SH-SY5Y (cell line): ENCODE data around the gene RARRES2.

ENCODE experiments used
- GATA2 ChIP-seq: IDR thresholded peaks from 2 replicates; pipeline ENCODE4 v1.6.1; 2011; ENCODE audit warnings: mild to moderate bottlenecking, low read depth, low read length
- GATA3 ChIP-seq: IDR thresholded peaks from 2 replicates; pipeline ENCODE4 v1.6.1; 2011; ENCODE audit warnings: low read depth, mild to moderate bottlenecking, low read length, moderate library complexity

- TF ChIP-seq GATA2 (no peak), GATA3 (no peak)
Measured at GRCh38 chr7:150388306-150388705, 46.9 kb upstream of the RARRES2 start.
